ENCODE results near the gene PHKB.

DNA sequence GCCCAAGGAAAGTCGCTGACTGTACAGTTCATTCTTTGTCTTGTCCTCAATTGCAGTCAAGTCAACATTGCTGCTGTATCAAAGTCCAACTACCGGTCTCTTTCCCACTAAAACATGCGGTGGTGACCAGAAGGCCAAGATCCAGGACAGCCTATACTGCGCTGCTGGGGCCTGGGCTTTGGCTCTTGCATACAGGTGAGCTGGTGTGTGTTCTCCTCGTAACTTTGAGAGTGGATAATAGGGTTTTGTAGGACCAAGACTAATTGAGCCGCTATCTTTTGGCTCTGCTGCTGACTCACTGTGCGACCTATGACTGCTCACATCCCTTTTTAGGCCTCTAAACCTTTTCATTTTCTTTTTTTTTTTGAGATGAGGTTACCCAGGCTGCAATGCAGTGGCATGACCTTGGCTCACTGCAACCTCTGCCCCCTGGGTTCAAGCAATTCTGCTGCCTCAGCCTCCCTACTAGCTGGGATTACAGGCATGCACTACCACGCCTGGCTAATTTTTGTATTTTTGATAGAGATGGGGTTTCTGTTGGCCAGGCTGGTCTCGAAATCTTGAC is 38.7 kb downstream of the PHKB start:
- TF ChIP-seq REST (IDR thresholded peaks at IDR 0.05; ENCODE audit: borderline replicate concordance) (no peak), EZH2 (IDR thresholded peaks at IDR 0.05; ENCODE audit: borderline replicate concordance, insufficient read depth, low read length, poor library complexity, severe bottlenecking) (no peak), RAD21 (conservative IDR thresholded peaks at IDR 0.05) (no peak), MXI1 (conservative IDR thresholded peaks at IDR 0.05; ENCODE audit: poor library complexity, severe bottlenecking) (no peak)
- TF ChIP-seq, protein P1, sequence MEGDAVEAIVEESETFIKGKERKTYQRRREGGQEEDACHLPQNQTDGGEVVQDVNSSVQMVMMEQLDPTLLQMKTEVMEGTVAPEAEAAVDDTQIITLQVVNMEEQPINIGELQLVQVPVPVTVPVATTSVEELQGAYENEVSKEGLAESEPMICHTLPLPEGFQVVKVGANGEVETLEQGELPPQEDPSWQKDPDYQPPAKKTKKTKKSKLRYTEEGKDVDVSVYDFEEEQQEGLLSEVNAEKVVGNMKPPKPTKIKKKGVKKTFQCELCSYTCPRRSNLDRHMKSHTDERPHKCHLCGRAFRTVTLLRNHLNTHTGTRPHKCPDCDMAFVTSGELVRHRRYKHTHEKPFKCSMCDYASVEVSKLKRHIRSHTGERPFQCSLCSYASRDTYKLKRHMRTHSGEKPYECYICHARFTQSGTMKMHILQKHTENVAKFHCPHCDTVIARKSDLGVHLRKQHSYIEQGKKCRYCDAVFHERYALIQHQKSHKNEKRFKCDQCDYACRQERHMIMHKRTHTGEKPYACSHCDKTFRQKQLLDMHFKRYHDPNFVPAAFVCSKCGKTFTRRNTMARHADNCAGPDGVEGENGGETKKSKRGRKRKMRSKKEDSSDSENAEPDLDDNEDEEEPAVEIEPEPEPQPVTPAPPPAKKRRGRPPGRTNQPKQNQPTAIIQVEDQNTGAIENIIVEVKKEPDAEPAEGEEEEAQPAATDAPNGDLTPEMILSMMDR (IDR thresholded peaks at IDR 0.05; ENCODE audit: poor library complexity, severe bottlenecking) = no peak
